ENCODE results near the gene AMD1.
A peak's percentile ranks its signal among the peaks of the same experiment; 100 is the strongest.
"Not testable (repeated sequence)": the region's sequence is repeated elsewhere in the genome, so short reads cannot be mapped to it uniquely, and the experiment has no call there.

Gene AMD1

GRCh38 chr6:110877569-110877968 is 3.0 kb downstream of the AMD1 start:
- no peak for DNase-seq (ENCODE audit: low read depth, low spot score)

GRCh38 chr6:110878751-110879522 is 4.4 kb downstream of the AMD1 start:
- DNase-seq (ENCODE audit: low read depth, low spot score): peak; percentile 49

- no peak for DNase-seq (ENCODE audit: low read depth, low spot score)
These were observed 6.1 kb downstream of the AMD1 start for GRCh38 chr6:110880651-110881050.

GRCh38 chr6:110881546-110882273 is 7.1 kb downstream of the AMD1 start:
- DNase-seq (ENCODE audit: low read depth, low spot score): no peak

GRCh38 chr6:110882274-110882619 is 7.7 kb downstream of the AMD1 start:
- no peak for DNase-seq (ENCODE audit: low read depth, low spot score)

- no peak for DNase-seq (ENCODE audit: low read depth, low spot score)
These were observed 8.4 kb downstream of the AMD1 start for GRCh38 chr6:110882824-110883554.

GRCh38 chr6:110884321-110884720 is 9.7 kb downstream of the AMD1 start:
- no peak for DNase-seq (ENCODE audit: low read depth, low spot score)

- DNase-seq (ENCODE audit: low read depth, low spot score): no peak
These were observed 10.9 kb downstream of the AMD1 start for GRCh38 chr6:110885526-110885925.

- DNase-seq (ENCODE audit: low read depth, low spot score): no peak
These were observed 12.1 kb downstream of the AMD1 start for GRCh38 chr6:110886555-110887167.

GRCh38 chr6:110890288-110890687 is 15.7 kb downstream of the AMD1 start:
- no peak for DNase-seq (ENCODE audit: low read depth, low spot score)

GRCh38 chr6:110895907-110896608 is 21.5 kb downstream of the AMD1 start:
- DNase-seq (ENCODE audit: low read depth, low spot score): no peak

GRCh38 chr6:110897433-110897832 is 22.8 kb downstream of the AMD1 start:
- DNase-seq (ENCODE audit: low read depth, low spot score): no peak

GRCh38 chr6:110898111-110898510 is 23.5 kb downstream of the AMD1 start:
- DNase-seq (ENCODE audit: low read depth, low spot score): no peak

GRCh38 chr6:110900028-110900598 is 25.5 kb downstream of the AMD1 start:
- DNase-seq (ENCODE audit: low read depth, low spot score): no peak

- DNase-seq (ENCODE audit: low read depth, low spot score): not testable (repeated sequence)
These were observed 27.0 kb downstream of the AMD1 start for GRCh38 chr6:110901601-110902000.

- no peak for DNase-seq (ENCODE audit: low read depth, low spot score)
These were observed 27.5 kb downstream of the AMD1 start for GRCh38 chr6:110902091-110902490.

- not testable (repeated sequence) for DNase-seq (ENCODE audit: low read depth, low spot score)
These were observed 31.7 kb downstream of the AMD1 start for GRCh38 chr6:110906273-110906672.

- DNase-seq (ENCODE audit: low read depth, low spot score): no peak
These were observed 56.2 kb downstream of the AMD1 start for GRCh38 chr6:110930781-110931180.

- no peak for DNase-seq (ENCODE audit: low read depth, low spot score)
These were observed 59.3 kb downstream of the AMD1 start for GRCh38 chr6:110933912-110934311.

GRCh38 chr6:110934381-110934898 is 59.9 kb downstream of the AMD1 start:
- DNase-seq (ENCODE audit: low read depth, low spot score): no peak

- no peak for DNase-seq (ENCODE audit: low read depth, low spot score)
These were observed 60.6 kb downstream of the AMD1 start for GRCh38 chr6:110935171-110935570.

Measured in ELF-1 (cell line).